Stimulated activated naive CD8-positive, alpha-beta T cell treated with anti-CD3 and anti-CD28 coated beads, Interleukin-15, Interleukin-2, amounts not matched to agents 100 ng/mL and 50 ng/mL, for 24 hours (primary cell): Measurements from ENCODE around the gene KLK5.

Source experiments
- H3K27ac Mint-ChIP-seq: one replicate; pipeline ENCODE4 v1.8.0; 2021; ENCODE audit warnings: mild to moderate bottlenecking, mixed read lengths
- H3K27me3 Mint-ChIP-seq: one replicate; pipeline ENCODE4 v1.8.0; 2021; ENCODE audit warnings: mixed read lengths
- H3K36me3 Mint-ChIP-seq: one replicate; pipeline ENCODE4 v1.8.0; 2021; ENCODE audit warnings: low read depth, mixed read lengths
- H3K4me1 Mint-ChIP-seq: one replicate; pipeline ENCODE4 v1.8.0; 2021; ENCODE audit warnings: low read depth, mixed read lengths
- H3K4me3 Mint-ChIP-seq: one replicate; pipeline ENCODE4 v1.8.0; 2021; ENCODE audit warnings: mild to moderate bottlenecking, mixed read lengths
- H3K9me3 Mint-ChIP-seq: one replicate; pipeline ENCODE4 v1.8.0; 2021; ENCODE audit warnings: mixed read lengths

The KLK5 gene

GRCh38 chr19:50916069-50916468 is 36.8 kb downstream of the KLK5 start:
- Mint-ChIP-seq H3K4me3 (no peak overlapping the region), H3K27me3 (peaks cover 35% of the 10 kb centered on the region), H3K9me3 (no peaks in the 10 kb centered on the region), H3K4me1 (no peaks in the 10 kb centered on the region), H3K27ac (no peak overlapping the region), H3K36me3 (no peaks in the 10 kb centered on the region)

DNA sequence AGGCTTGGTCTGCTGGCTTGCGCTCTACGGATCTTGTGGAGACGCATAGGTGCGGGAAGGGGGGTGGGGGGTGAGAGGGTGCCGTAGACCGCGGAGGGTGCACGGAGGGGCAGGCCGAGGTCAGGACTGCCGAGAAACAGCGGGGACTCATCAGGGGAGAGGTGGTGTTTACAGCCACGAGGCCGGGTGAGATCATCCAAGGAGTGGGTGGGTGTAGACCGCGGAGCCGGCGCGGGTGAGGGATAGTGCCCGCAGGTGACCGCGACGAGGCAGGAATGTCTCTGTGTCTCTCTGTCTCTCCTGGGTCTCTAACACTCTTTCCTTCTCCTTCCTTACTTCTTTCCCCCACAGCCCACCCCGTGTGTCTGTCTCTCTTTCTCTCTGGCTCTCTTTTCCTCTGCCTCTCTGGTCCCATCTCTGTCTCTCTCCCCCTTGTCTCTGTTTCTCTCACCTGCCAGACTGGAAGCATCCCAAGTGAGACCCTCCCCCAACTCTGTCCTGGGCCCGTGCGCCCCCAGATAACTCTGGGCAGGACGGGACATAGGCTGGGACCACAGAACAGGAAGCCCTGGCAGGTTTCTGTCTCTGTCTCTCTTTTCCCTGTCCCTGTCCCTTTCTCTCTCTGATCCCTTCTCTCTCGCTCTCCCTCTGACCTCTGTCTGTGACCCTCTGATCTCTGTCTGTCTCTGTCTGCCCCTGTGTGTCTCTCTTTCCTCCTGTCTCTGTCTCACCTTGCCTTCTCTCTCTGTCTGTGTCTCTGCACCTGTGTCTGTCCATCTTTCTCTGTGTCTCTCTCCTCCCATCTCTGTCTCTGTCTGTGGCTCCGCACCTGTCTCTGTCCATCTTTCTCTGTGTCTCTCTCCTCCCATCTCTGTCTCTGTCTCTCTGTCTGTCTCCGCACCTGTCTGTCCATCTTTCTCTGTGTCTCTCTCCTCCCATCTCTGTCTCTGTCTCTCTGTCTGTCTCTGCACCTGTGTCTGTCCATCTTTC is 39.8 kb downstream of the KLK5 start:
- Mint-ChIP-seq H3K4me3 (no peak overlapping the region), H3K9me3 (no peaks in the 10 kb centered on the region), H3K4me1 (no peaks in the 10 kb centered on the region), H3K27ac (no peak overlapping the region), H3K27me3 (peaks cover 50% of the 10 kb centered on the region), H3K36me3 (no peaks in the 10 kb centered on the region)

- Mint-ChIP-seq H3K27me3 (peaks cover 56% of the 10 kb centered on the region), H3K36me3 (no peaks in the 10 kb centered on the region), H3K4me1 (no peaks in the 10 kb centered on the region), H3K9me3 (no peaks in the 10 kb centered on the region), H3K4me3 (no peak overlapping the region), H3K27ac (no peak overlapping the region)
Observed at GRCh38 chr19:50912102-50912599, 40.7 kb downstream of the KLK5 start.

DNA sequence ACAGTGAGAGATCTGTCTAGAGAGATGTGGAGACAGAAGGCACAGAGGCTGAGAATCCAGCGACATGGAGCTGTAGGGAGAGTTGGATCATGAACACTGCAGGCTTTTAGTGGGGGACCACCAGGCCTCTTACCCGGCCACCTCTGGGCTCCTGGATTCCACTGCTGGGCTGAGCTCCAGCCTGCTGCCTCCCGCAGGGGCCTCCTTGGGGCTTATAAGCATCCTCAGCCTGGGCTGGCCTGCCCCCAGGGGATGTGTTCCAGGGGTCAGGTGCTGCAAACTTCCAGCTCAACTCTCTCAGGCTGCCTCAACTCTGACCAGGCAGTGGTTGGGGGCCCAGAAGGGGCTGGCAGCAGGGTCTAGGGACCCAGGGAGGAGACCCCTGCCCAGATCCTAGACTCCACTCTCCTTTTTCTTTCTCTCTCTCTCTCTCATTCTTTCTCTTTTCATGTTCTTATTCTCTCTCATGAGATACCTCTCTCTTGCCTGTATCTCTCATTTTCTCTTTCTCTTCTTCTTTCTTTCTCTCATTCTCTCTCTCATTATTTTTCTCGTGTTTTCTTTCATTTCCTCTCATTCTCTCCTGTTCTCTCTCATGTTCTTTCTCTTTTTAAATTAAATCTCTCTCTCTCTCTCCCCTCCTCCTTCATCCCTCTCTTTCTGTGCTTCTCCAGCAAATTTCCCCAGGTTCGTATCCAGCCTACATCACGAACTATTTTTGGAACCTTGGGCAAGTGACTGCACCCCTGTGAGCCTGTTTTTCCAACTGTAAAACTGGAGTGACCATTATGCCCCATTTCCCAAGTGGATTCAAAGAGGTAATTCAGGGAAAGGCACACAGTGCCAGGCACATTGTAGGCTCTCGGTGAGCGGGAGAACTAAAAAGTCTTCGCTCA is 41.4 kb downstream of the KLK5 start, which contains the start of gene KLK4:
KLK4 (minus strand) TSS at position 190 of the 896 bp plus-strand sequence. CDS start 657 bp downstream, outside the sequence.
- Mint-ChIP-seq H3K4me1 (no peaks in the 10 kb centered on the region), H3K9me3 (no peaks in the 10 kb centered on the region), H3K27ac (no peak within 1 kb of the TSS), H3K36me3 (no peaks in the 10 kb centered on the region), H3K27me3 (peaks cover 58% of the 10 kb centered on the region), H3K4me3 (no peak within 1 kb of the TSS)

- H3K27ac Mint-ChIP-seq: no peak overlapping the region
Observed at GRCh38 chr19:50910722-50911121, 42.1 kb downstream of the KLK5 start.

GRCh38 chr19:50909240-50910070 is 43.4 kb downstream of the KLK5 start:
- peaks cover 64% of the 10 kb centered on the region for H3K27me3 Mint-ChIP-seq
- no peaks in the 10 kb centered on the region for H3K9me3 Mint-ChIP-seq
- no peaks in the 10 kb centered on the region for H3K4me1 Mint-ChIP-seq
- H3K27ac Mint-ChIP-seq: no peak overlapping the region
- no peaks in the 10 kb centered on the region for H3K36me3 Mint-ChIP-seq
- H3K4me3 Mint-ChIP-seq: no peak overlapping the region

More at GRCh38 chr19:50910722-50911121, 42.1 kb downstream of the KLK5 start:
- no peaks in the 10 kb centered on the region for H3K4me1 Mint-ChIP-seq
- no peak overlapping the region for H3K4me3 Mint-ChIP-seq
- H3K36me3 Mint-ChIP-seq: no peaks in the 10 kb centered on the region
- H3K9me3 Mint-ChIP-seq: no peaks in the 10 kb centered on the region
- H3K27me3 Mint-ChIP-seq: peaks cover 61% of the 10 kb centered on the region

- peaks cover 67% of the 10 kb centered on the region for H3K27me3 Mint-ChIP-seq
- H3K27ac Mint-ChIP-seq: no peak overlapping the region
- no peaks in the 10 kb centered on the region for H3K9me3 Mint-ChIP-seq
- H3K4me3 Mint-ChIP-seq: no peak overlapping the region
- no peaks in the 10 kb centered on the region for H3K4me1 Mint-ChIP-seq
- no peaks in the 10 kb centered on the region for H3K36me3 Mint-ChIP-seq
Observed at GRCh38 chr19:50908336-50908735, 44.5 kb downstream of the KLK5 start.

- H3K4me1 Mint-ChIP-seq: no peaks in the 10 kb centered on the region
- H3K27ac Mint-ChIP-seq: no peak overlapping the region
- no peaks in the 10 kb centered on the region for H3K9me3 Mint-ChIP-seq
- peaks cover 58% of the 10 kb centered on the region for H3K27me3 Mint-ChIP-seq
- no peaks in the 10 kb centered on the region for H3K36me3 Mint-ChIP-seq
- H3K4me3 Mint-ChIP-seq: no peak overlapping the region
Observed at GRCh38 chr19:50906217-50906616, 46.6 kb downstream of the KLK5 start.

GRCh38 chr19:50902640-50903039 is 50.2 kb downstream of the KLK5 start:
- peaks cover 39% of the 10 kb centered on the region for H3K27me3 Mint-ChIP-seq

DNA sequence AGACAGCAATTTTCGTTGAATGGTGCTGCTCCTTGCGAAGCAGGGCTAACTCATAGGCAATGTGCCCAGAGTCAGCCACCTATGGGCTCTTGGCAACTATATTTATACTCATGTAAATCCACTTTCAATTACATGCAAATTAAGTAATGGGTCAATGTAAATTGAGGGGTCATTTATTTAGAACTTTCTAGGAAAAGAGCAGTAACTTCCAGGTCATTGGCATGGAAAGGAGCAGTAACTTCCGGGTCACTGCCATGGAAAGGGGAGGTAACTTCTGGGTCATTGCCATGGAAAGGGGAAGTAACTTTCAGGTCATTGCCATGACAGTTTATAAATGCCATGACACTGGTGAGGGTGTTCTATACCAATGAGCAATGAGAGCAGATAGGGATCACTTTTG is 53.3 kb downstream of the KLK5 start:
- no peak overlapping the region for H3K27ac Mint-ChIP-seq

More at GRCh38 chr19:50902640-50903039, 50.2 kb downstream of the KLK5 start:
- Mint-ChIP-seq H3K9me3 (no peaks in the 10 kb centered on the region), H3K36me3 (no peaks in the 10 kb centered on the region), H3K4me1 (no peaks in the 10 kb centered on the region), H3K27ac (no peak overlapping the region), H3K4me3 (no peak overlapping the region)

GRCh38 chr19:50898018-50898417 is 54.8 kb downstream of the KLK5 start:
- Mint-ChIP-seq H3K9me3 (no peaks in the 10 kb centered on the region), H3K27me3 (peaks cover 27% of the 10 kb centered on the region), H3K4me3 (no peak overlapping the region), H3K4me1 (no peaks in the 10 kb centered on the region), H3K27ac (no peak overlapping the region), H3K36me3 (no peaks in the 10 kb centered on the region)

More for the DNA sequence above, 53.3 kb downstream of the KLK5 start:
- no peak overlapping the region for H3K4me3 Mint-ChIP-seq
- no peaks in the 10 kb centered on the region for H3K36me3 Mint-ChIP-seq
- peaks cover 30% of the 10 kb centered on the region for H3K27me3 Mint-ChIP-seq
- H3K4me1 Mint-ChIP-seq: no peaks in the 10 kb centered on the region
- H3K9me3 Mint-ChIP-seq: no peaks in the 10 kb centered on the region

DNA sequence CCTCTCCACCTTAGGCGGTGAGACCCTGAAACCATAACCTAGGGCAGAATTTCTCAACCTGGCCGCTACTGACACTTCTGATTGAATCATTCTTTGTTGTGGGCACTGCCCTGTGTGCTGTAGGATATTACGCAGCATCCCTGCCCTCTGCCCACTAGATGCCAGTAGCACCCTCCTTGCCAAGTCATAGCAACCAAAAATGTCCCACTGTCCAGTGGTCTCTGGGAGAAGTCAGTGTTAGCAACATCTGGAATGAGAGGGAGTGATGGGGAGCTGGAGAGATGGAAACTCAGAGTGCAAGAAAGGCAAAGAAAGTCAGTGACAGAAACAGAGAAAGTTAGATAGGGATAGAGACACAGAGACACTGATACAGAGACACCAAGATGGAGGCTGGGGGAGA is 55.2 kb downstream of the KLK5 start:
- Mint-ChIP-seq H3K36me3 (no peaks in the 10 kb centered on the region), H3K27ac (no peak overlapping the region), H3K4me3 (no peak overlapping the region), H3K27me3 (peaks cover 27% of the 10 kb centered on the region), H3K4me1 (no peaks in the 10 kb centered on the region), H3K9me3 (no peaks in the 10 kb centered on the region)

GRCh38 chr19:50897191-50897607 is 55.6 kb downstream of the KLK5 start:
- H3K4me3 Mint-ChIP-seq: no peak overlapping the region
- no peaks in the 10 kb centered on the region for H3K4me1 Mint-ChIP-seq
- no peaks in the 10 kb centered on the region for H3K9me3 Mint-ChIP-seq
- peaks cover 27% of the 10 kb centered on the region for H3K27me3 Mint-ChIP-seq
- no peaks in the 10 kb centered on the region for H3K36me3 Mint-ChIP-seq
- no peak overlapping the region for H3K27ac Mint-ChIP-seq

DNA sequence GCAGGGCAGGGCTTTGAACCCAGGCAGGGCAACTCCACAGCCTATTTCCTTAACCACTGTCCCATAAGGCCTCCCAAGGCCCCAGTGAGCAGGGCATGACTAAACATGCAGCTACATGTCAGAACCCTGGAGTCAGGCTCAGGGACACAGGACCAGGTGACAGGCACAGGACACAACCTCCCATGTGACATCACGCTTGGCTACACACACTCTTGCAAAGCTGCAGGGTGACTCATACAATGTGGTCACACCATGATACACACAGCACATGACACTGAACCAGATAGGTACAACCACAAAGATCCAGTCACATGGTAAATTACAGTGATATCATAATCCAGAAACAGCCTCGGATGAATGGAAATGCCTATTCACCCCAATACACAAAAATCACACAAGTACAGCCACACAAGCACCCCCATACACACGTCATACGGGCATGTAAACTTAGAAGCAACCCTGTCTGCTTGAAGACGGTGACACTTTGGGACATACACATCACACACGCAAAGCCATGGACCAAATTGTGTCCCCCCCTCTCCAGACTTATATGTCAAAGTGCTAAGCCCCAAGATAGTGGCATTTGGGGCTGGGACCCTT is 56.1 kb downstream of the KLK5 start:
- Mint-ChIP-seq H3K9me3 (no peaks in the 10 kb centered on the region), H3K27ac (no peak overlapping the region), H3K27me3 (peaks cover 32% of the 10 kb centered on the region), H3K36me3 (no peaks in the 10 kb centered on the region), H3K4me3 (no peak overlapping the region), H3K4me1 (no peaks in the 10 kb centered on the region)
